GM21360 (cell line): Measurements from ENCODE around the gene ZNF525.
"Not testable (repeated sequence)": the region's sequence is repeated elsewhere in the genome, so short reads cannot be mapped to it uniquely, and the experiment has no call there.

Experiments used
- ATAC-seq: cut with Tn5 transposase; IDR thresholded peaks from one replicate; pipeline ENCODE4 v1.9.1; 2021; ENCODE audit warnings: mild to moderate bottlenecking, moderate library complexity; ENCODE audit not compliant: unreplicated experiment

ZNF525 gene

DNA sequence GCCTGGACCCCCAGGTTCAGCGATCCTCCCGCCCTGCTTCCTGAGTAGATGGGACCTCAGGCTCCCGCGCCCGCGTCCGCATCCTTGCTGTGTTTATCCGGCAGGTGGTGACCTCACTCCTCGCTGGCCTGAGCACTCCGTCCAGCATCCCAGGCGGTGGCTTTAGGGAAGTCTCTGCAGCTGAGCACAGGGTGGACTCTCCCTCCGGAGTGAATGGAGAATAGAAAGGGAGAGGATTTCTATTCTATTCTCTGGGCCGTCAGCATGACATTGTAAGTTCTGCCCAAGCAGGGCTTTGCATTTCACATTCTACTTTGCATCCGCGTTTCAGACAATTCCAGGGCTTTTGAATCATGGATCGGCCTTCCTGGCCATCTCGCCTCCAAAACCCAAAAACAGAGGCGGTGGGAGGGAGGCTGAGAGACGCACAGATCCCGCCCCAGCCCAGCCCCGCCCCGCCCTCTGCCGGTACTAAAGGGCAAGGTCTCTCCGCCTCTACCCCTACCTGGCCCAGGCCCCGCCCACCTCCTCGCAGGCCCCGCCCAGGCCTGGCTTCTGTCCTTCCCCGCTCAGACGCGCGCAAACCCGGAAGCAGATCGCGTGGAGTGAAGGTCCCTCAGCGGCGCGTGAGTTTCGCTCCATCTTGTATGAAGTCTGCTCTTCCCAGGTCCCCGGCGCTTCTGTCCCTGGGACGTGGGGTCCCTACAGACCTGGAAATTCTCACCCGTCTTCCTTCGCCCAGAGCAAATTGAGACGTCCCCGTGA is at the start of gene ZNF525:
Gene ZNF525, plus strand, starts transcription at position 572 of the 765 bp plus-strand sequence. CDS start 6,577 bp downstream, outside the sequence.
- peak; percentile 93 for ATAC-seq

DNA sequence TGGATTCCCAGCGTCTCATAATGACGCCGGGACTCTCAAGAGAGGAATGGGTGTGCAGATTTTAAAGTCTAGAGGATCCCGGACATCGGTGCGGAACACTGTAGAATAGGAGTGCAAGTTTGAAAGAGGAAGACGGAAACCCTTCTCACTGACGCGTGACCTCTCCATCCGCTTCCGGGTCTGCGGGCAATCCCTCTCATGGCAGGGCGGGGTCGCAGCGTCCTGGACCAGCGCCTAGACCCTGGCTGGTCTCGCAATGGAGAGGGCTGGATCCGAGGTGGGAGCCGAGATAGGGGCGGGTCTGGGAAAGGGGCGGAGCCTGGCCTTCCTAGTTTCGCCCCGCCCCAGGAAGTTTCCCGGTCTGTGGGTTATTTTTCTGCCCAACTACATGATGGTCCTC is 36.5 kb upstream of the ZNF525 start:
- ATAC-seq, result no peak

DNA sequence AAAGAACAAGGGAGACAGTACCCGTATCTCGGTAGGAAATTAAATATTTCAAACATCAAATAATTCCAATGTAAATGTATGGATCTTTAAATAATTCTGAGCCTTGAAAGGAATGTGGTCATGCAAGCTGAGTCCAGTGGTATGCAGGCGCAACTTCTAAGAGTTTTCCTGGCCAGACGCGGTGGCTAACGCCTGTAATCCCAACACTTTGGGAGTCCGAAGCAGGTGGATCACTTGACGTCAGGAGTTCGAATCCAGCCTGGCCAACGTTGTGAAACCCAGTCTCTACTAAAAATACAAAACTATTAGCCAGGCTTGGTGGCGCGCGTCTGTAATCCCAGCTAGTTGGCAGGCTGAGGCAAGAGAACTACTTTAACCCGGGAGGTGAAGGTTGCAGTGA is 33.0 kb upstream of the ZNF525 start:
- ATAC-seq, result no peak

DNA sequence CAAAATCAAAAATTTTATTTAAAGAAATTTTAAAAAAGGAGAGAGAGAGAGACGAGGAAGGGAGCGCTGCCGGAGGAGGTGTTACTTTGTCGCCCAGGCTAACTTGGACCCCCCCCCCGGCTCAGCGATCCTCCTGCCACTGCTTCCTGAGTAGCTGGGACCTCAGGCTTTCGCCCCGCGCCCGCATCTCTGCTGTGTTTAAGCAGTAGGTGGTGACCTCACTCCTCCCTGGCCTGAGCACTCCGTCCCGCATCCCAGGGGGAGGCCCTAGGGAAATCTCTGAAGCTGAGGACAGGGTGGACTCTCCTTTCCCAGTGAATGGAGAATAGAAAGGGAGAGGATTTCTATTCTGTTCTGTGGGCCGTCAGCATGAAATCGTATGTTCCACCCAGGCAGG is 32.4 kb upstream of the ZNF525 start:
- no peak for ATAC-seq

DNA sequence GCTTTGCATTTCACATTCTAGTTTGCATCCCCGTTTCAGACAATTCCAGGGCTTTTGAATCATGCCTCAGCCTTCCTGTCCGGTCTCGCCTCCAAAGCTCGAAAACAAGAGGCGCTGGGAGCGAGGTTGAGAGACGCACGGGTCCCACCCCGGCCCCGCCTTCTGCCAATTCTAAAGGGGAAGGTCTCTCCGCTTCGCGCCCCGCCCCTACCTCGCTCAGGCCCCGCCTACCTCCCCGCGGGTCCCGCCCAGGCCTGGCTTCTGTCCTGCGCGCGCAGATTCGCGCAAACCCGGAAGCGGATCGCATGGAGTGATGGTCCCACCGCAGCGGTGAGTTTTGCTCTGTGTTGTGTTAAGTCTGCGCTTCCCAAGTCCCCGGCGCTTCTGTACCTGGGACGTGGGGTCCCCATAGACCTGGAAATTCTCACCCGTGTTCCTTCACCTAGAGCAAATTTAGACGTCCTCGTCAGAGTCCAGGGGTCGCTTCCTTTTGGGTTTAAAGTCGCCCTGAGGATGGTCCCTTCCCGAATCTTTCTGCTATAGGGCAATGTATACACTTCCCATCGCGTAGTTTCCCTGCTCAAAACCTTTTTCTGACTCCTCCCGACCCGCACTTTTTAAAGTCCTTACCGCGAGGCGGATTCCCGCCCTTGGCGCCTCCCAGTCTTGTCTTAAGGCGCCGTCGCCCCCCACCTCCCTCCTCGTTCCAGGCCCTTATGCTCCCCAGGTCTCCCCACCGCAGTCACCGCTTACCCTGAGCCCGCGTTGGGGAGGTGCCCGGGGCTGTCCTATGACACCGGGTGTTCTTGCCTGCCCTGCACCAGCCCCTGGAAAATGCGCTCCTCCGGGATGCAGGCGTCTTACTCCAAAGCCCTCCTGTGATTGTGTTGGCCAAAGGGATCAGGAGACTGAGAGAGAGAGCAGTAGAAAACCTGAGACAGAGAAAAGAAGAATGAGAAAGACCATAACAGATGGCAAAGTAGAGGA is 31.7 kb upstream of the ZNF525 start, which contains the start of gene ZNF845:
Gene ZNF845, plus strand, starts transcription at position 287 of the 987 bp plus-strand sequence. CDS start 7,559 bp downstream, outside the sequence.
- ATAC-seq, result peak; percentile 91

DNA sequence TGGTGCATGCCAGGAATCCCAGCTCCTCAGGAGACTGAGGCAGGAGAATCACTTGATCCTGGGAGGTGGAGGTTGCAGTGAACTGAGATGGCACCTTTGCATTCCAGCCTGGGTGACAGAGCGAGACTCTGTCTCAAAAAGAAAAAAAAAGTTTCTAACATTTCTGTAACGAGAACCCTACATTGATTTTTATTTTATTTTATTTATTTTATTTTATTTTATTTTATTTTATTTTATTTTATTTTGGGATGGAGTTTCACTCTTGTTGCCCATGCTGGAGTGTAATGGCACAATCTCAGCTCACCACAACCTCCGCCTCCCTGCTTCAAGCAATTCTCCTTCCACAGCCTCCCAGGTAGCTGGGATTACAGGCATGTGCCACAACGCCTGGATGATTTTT is 21.1 kb upstream of the ZNF525 start:
- ATAC-seq, result not testable (repeated sequence)

DNA sequence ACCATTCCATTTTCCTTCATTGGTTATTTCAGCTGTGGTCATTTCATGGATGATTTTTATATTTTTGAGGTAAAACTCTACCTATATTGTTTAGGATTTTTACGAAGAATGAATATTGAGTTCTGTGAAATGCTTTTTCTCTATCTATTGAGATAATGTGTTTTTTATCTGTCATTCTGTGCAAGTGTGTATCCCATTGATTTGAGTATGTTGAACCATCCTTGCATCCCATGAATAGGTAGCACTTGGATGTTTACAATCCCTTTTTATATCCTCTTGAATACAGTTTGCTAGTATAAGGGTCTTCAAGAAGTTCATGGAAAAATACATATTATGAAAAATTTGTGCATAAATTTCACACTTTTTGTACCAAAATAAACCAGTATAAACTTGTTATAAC is 9.8 kb upstream of the ZNF525 start:
- ATAC-seq, result no peak

DNA sequence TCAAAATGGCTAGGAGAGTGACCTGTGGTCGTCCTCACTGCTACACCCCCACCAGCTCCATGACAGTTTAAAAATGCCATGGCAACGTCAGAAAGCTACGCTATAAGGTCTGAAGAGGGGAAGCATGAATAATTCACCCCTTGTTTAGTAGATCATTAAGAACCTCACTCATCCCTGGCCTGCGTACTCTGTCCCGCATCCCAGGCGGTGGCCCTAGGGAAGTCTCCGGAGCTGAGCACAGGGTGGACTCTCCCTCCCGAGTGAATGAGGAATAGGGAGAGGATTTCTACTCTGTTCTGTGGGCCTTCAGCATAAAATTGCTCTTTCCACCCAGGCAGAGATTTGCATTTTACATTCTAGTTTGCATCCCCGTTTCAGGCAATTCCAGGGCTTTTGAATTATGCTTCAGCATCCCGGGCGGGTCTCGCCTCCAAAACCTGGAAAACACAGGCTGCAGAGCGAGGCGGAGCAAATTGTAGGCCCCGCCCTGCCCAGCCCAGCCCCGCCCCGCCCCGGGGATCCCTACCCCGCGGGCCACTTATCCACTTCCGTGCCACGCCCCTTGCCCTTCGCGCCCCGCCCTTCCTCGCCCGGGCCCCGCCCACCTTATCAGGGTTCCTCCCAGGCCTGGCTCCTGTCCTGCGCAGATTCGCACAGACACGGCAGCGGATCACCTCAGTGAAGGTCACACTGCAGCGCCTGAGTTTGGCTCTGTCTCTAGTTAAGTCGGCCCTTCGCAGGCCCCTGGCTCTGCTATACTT is 7.5 kb upstream of the ZNF525 start:
- ATAC-seq, result no peak

DNA sequence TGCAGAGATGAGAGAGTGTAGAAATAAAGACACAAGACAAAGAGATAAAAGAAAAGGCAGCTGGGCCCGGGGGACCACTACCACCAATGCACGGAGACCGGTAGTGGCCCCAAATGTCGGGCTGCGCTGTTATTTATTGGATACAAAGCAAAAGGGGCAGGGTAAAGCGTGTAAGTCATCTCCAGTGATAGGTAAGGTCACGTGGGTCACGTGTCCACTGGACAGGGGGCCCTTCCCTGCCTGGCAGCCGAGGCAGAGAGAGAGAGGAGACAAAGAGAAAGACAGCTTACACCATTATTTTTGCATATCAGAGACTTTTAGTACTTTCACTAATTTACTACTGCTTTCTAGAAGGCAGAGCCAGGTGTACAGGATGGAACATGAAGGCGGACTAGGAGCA is 5.4 kb upstream of the ZNF525 start:
- ATAC-seq, result not testable (repeated sequence)

DNA sequence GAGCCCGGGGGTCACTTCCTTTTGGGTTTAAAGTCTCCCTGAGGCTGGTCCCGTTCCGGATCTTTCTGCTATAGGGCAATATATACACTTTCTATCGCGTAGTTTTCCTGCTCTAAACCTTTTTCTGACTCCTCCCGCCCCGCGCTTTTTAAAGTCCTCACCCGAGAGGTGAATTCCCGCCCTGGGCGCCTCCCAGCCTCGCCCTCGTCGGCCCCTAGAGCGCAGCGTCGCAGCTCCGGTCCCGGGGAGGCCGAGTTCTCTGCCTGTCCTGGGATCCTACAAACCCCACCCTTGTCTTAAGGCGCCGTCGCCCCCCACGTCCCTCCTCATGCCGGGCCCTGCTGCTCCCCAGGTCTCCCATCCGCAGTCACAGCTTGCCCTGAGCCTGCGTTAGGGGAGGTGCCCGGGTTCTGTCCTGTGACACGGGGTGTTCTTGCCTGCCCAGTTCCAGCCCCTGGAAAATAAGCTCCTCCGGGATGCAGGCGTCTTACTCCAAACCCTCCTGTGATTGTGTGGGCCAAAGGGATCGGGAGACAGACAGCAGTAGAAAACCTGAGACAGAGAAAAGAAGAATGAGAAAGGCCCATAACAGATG is 491 bp downstream of the ZNF525 start:
- peak; percentile 33 for ATAC-seq

DNA sequence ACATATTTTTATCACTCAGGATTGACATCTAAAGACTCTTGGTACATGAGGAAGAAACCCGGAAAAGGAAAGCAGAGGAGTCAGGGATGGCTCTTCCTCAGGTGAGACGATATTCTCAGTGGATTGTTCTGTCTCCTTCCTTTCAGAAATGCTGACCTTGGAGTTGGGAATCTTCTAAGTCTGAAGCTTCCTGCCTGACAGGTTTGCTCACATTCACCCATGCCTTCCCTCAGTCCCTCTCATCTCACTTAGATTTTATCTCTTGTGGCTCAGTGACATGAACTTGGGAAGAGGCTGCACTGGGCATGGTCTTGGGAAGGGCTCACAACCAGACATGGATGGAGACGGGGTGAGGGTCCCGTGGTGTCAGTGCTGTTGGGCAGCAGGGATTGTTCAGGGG is 6.7 kb downstream of the ZNF525 start:
- ATAC-seq, result no peak

DNA sequence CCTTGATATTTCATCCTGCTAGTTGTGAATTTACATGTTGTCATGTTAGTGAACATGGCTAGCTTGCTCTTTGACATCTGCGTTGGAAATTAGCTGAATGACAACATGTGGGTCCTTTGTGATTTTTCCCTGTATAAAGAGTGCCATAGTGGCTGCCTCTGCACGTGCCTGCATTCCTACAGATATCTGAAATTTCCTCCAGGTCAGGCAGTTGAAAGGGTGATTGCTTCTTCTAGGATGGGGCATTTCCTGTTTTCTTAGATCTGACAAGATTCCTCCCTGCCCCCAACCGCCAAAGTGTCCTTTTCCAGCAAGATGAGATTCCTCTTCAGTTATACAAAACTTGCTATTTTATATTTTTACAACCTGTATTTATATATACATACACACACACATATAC is 8.8 kb downstream of the ZNF525 start:
- ATAC-seq, result no peak

DNA sequence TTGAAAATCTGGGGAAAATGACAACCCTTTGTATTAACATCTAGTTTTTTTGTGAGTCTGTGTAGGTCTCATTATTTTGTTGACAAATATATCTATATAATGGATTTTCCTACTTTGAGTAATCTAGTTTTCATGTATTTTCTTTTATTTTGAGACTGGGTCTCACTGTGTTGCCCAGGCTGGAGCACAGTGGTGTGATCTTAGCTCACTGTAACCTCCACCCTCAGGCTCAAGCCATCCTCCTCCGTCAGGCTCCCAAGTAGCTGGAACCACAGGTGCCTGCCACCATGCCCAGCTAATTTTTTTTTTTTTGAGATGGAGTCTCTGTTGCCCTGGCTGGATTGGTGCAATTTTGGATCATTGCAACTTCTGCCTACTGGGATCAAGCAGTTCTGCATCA is 9.2 kb downstream of the ZNF525 start:
- ATAC-seq, result no peak

DNA sequence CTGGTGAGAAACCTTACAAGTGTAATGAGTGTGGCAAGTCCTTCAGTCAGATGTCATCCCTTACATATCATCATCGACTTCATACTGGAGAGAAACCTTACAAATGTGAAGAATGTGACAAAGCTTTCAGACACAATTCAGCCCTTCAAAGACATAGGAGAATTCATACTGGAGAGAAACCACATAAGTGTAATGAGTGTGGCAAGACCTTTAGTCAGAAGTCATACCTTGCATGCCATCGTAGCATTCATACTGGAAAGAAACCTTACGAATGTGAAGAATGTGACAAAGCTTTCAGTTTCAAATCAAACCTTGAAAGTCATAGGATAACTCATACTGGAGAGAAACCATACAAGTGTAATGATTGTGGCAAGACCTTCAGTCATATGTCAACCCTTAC is 15.9 kb downstream of the ZNF525 start:
- no peak for ATAC-seq

DNA sequence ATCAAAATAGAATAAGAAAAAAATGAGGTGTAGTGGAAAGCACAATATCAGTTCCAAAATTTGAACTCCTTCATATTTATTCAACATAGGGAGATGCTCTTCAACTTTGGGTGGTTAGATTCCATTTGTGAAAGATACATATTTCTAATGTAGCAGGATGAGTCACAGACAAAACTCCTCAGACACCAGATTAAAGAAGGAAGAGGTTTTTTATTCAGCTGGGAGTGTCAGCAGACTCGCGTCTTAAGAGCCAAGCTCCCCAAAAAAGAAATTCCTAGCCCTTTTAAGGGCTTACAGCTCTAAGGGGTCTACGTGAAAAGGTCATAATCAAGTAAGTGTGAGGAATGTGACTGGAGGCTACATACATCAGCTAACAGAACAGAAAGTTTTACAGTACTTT is 22.7 kb downstream of the ZNF525 start:
- no peak for ATAC-seq

DNA sequence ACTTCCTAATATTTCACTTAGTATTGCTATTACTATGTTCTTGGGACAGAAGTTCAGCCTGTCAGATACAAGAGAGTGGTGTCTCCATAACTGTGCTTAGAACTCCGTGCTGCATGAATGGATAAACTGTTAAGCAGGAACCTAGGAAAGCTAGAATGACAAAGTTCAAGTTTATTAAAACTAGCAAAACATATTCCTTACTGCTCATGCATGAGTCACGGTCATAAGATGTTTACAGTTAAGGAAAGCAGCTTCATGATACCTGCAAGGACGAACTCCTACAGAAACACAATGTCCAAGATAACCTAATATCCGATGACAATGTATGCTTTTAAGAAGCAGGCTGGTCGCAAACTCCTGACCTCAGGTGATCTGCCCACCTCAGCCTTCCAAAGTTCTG is 23.4 kb downstream of the ZNF525 start:
- ATAC-seq, result no peak

DNA sequence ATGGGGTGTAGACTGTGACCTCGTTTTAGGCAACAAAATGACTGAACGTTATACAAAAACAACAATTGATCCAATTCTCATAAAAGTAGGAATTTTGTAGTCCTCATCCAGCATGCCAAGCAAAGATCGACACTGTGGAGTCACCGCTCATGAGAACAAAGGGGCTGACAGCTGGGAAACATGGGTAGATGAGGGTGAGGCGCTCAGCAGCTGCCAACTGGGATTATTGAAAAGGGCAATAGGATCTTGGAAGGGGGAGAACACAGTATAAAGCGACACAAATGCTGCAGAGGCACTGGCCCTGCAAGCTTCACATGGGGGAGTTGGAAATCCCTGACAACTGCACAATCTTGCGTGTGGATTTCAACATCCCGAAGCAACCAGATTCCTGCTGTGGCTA is 24.1 kb downstream of the ZNF525 start:
- ATAC-seq, result no peak

DNA sequence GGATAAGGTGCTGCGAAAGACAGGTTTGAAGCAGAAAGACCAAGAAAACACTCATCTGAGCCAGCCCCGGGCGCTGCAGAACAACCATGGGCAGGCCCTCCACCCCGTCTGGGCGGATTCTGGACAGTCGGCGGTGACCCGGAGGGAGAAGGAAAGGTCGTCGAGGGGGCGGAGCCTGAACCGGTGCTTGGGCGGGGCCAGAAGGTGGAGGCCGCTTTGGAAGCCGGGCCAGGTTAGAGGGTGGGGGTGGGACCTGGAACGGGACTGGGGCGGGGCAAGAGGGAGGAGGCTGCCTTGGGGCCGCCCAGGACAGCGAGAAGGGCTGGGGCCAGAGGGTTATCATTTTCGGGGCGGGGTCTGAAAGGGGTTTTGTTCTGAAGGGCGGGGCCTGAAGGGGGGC is 24.5 kb downstream of the ZNF525 start:
- no peak for ATAC-seq

DNA sequence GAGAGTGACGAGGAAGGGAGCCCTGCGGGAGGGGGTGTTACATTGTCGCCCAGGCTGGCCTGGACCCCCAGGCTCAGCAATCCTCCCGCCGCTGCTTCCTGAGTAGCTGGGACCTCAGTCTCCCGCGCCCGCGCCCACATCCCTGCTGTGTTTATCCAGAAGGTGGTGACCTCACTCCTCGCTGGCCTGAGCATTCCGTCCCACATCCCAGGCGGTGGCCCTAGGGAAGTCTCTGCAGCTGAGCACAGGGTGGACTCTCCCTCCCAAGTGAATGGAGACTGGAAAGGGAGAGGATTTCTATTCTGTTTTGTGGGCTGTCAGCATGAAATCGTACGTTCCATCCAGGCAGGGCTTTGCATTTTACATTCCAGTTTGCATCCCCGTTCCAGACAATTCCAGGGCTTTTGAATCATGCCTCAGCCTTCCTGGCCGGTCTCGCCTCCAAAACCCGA is 29.0 kb downstream of the ZNF525 start:
- ATAC-seq, result peak; percentile 6

DNA sequence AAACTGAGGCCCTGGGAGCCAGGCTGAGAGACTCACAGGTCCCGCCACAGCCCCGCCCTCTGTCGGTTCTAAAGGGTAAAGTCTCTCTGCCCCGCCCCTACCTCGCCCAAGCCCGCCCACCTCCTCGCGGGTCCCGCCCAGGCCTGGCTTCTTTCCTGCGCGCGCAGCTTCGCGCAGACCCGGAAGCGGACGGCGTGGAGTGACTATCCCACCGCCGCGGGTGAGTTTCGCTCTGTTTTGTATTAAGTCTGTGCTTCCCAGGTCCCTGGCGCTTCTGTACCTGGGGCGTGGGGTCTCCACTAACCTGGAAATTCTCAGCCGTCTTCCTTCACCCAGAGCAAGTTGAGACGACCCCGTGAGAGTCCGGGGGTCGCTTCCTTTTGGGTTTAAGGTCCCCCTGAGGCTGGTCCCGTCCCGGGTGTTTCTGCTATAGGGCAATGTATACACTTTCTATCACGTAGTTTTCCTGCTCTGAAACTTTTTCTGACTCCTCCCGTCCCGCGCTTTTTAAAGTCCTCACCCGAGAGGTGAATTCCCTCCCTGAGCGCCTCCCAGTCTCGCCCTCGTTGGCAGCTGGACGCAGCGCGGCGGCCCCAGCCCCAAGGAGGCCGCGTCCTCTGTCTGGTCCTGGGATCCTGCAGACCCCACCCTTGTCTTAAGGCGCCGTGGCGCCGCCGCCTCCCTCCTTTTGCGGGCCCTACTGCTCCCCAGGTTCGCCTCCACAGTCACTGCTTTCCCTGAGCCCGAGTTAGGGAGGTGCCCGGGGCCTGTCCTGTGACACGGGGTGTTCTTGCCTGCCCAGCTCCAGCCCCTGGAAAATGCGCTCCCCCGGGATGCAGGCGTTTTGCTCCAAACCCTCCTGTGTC is 29.7 kb downstream of the ZNF525 start, which contains the start of gene ZNF765:
Gene ZNF765, plus strand, starts transcription at position 176 of the 866 bp plus-strand sequence. CDS start 2,867 bp downstream, outside the sequence.
- ATAC-seq, result peak; percentile 89
